K562 (cell line): ENCODE data around the gene IRAK2. TPM values are rescaled to one million over a fixed set of nuclear protein-coding genes. Genes with fewer than 3 reads are reported as not detected.

Source experiments
- ATAC-seq: fragments of 200-7000 bp; cut with Tn5 transposase; 3 replicates; pipeline ENCODE4 v1.9.1; 2020; ENCODE audit warnings: moderate library complexity
- BruUV-seq: library from RNA; stranded (reverse); fragments of 400-500 nt; replicated peaks from 2 replicates; lab custom pipeline; 2021; lab: Mats Ljungman, UMichigan
- CTCF ChIA-PET: fragments of 300-600 bp; formaldehyde crosslinking; extraction: SDS; loops from one replicate; lab custom pipeline; 2021; ENCODE audit warnings: low intra/inter-chr PET ratio; lab: Yijun Ruan, JAX
- POLR2A ChIA-PET: fragments of 300-600, 350-650 bp; sonication (Branson Sonifier 250); formaldehyde crosslinking; extraction: SDS; loops from one replicate; lab custom pipeline; 2021; ENCODE audit warnings: antibody characterized with exemption, inconsistent platforms; lab: Yijun Ruan, JAX
- DNase-seq, 4 experiments: peaks; one replicate each; pipeline versions ENCODE4 v3.0.0 to v3.0.0-alpha.2; 2011 to 2018; ENCODE audit warnings: low spot score in 3 of 4, mixed read lengths in 3 of 4; ENCODE audit errors: extremely low read depth in 1 of 4
- FAIRE-seq: peaks from 2 replicates; lab custom pipeline; 2011; peaks lifted over from hg19 to GRCh38; lab: Jason Lieb, UNC
- H2AFZ ChIP-seq: 2 replicates; pipeline ENCODE4 v1.6.0; 2011; ENCODE audit warnings: low read depth, low read length, control low read depth, inconsistent platforms
- H3K27ac ChIP-seq: fragments of 200-600 bp; 3 replicates; pipeline ENCODE4 v1.8.0; 2011; ENCODE audit warnings: low read depth, mild to moderate bottlenecking, control low read depth, inconsistent platforms, low read length, moderate library complexity, mixed read lengths; ENCODE audit errors: extremely low read depth
- H3K27me3 ChIP-seq, 2 experiments: fragments of 300-600 bp in 1 of 2; 2 replicates in 1 of 2; 3 replicates in 1 of 2; pipeline versions ENCODE4 v1.6.0 to v1.8.0; 2011; ENCODE audit warnings: inconsistent platforms in 2 of 2, low read length in 2 of 2, mild to moderate bottlenecking in 1 of 2, mixed read lengths in 1 of 2, moderate library complexity in 1 of 2; ENCODE audit not compliant: control insufficient read depth in 2 of 2, insufficient read depth in 2 of 2
- H3K36me3 ChIP-seq: fragments of 300-600 bp; 3 replicates; pipeline ENCODE4 v1.8.0; 2011; ENCODE audit warnings: mild to moderate bottlenecking, low read length, inconsistent platforms; ENCODE audit not compliant: control insufficient read depth, insufficient read depth
- H3K4me1 ChIP-seq, 2 experiments: fragments of 200-600 bp in 1 of 2; replicated peaks in 1 of 2; 2 replicates in 1 of 2; 3 replicates in 1 of 2; pipeline versions ENCODE4 v1.5.1 to v1.8.0; 2011; ENCODE audit warnings: inconsistent platforms in 2 of 2, low read length in 2 of 2, mild to moderate bottlenecking in 1 of 2, mixed read lengths in 1 of 2, moderate library complexity in 1 of 2; ENCODE audit not compliant: control insufficient read depth in 2 of 2, insufficient read depth in 2 of 2
- H3K4me2 ChIP-seq: 2 replicates; pipeline ENCODE4 v1.6.1; 2011; ENCODE audit warnings: low read length, control low read depth, inconsistent platforms, mixed read lengths; ENCODE audit not compliant: insufficient read depth
- H3K4me3 ChIP-seq: fragments of 200-600 bp; sonication (generic), shearing (Covaris generic); 2 replicates; pipeline ENCODE4 v1.5.1; 2016; ENCODE audit warnings: control low read depth, inconsistent platforms
- H3K79me2 ChIP-seq: fragments of 200-600 bp; 3 replicates; pipeline ENCODE4 v1.8.0; 2011; ENCODE audit warnings: low read length, inconsistent platforms; ENCODE audit not compliant: control insufficient read depth, insufficient read depth
- H3K9ac ChIP-seq, 2 experiments: 2 replicates each; pipeline versions ENCODE4 v1.6.0 to v1.6.1; 2011; ENCODE audit warnings: low read depth in 2 of 2, low read length in 2 of 2, control low read depth in 1 of 2, inconsistent platforms in 1 of 2, mild to moderate bottlenecking in 1 of 2, mixed read lengths in 1 of 2; ENCODE audit not compliant: insufficient read depth in 1 of 2
- H3K9me1 ChIP-seq: one replicate; pipeline ENCODE4 v1.6.0; 2011; ENCODE audit warnings: inconsistent platforms, mild to moderate bottlenecking, low read length, moderate library complexity; ENCODE audit not compliant: control insufficient read depth, insufficient read depth
- H3K9me3 ChIP-seq: replicated peaks from 2 replicates; pipeline ENCODE4 v1.5.1; 2011; ENCODE audit warnings: low read depth, low read length, inconsistent platforms; ENCODE audit not compliant: control insufficient read depth, insufficient read depth
- H4K20me1 ChIP-seq: replicated peaks from 2 replicates; pipeline ENCODE4 v1.6.1; 2011; ENCODE audit warnings: low read length, inconsistent platforms, mixed read lengths; ENCODE audit not compliant: control insufficient read depth, insufficient read depth
- HDGF ChIP-seq: fragments of 450-650 bp; IDR thresholded peaks from 2 replicates; pipeline ENCODE4 v1.6.1; 2016
- NR3C1 ChIP-seq: sonication (generic); formaldehyde crosslinking; IDR thresholded peaks from 2 replicates; pipeline ENCODE4 v1.8.1; 2022; ENCODE audit warnings: missing genetic modification reagents
- NUFIP1 ChIP-seq: fragments of 450-650 bp; IDR thresholded peaks from 2 replicates; pipeline ENCODE4 v1.6.1; 2018; ENCODE audit not compliant: partially characterized antibody
- SMC3 ChIP-seq: conservative IDR thresholded peaks from 2 replicates; pipeline ENCODE4 v1.6.1; 2011; ENCODE audit warnings: low read depth, low read length, improper control_type of control experiment; ENCODE audit not compliant: insufficient read depth
- ZBTB17 ChIP-seq: fragments of 450-650 bp; formaldehyde crosslinking; IDR thresholded peaks from 2 replicates; pipeline ENCODE4 v1.4.0; 2020; ENCODE audit warnings: mild to moderate bottlenecking
- WGBS: fragments of 100-300 bp; shearing (Covaris generic); methylation state at CpG from one replicate; pipeline ENCODE4 v1.1.6; 2016; ENCODE audit warnings: low coverage, mixed read lengths; ENCODE audit not compliant: insufficient coverage; ENCODE audit errors: missing lambda C conversion rate; 5-methylcytosine and 5-hydroxymethylcytosine counted together
- in situ Hi-C: fragments of 300-500 bp; cut with MboI; formaldehyde crosslinking; loops from 4 replicates; pipeline ENCODE4 v1.15.0; 2018; ENCODE audit warnings: inconsistent platforms, mixed read lengths
- intact Hi-C: fragments of 100-400 bp; cut with micrococcal nuclease; formaldehyde crosslinking; loops from 2 replicates; pipeline ENCODE4 v1.14.2; 2022
- polyA plus RNA-seq, 8 experiments: library from polyadenylated mRNA; depleted of rRNA in 4 of 8; stranded (reverse) in 5 of 8; unstranded in 3 of 8; fragments of >200 nt; fragmentation: Nextera tagmentation in 2 of 8; fragmentation: Illumina TruSeq in 1 of 8; extraction: Ambion mirVana in 2 of 8; extraction: Trizol in 1 of 8; gene quantifications; 2 replicates each; pipeline versions ENCODE4 v1.2.1 to v1.2.3, GENCODE V29; 2011 to 2014; ENCODE audit warnings: inconsistent platforms in 1 of 8, missing spikeins in 1 of 8
- total RNA-seq, 7 experiments: library from RNA; depleted of rRNA in 6 of 7; stranded (reverse); fragments of >200 nt in 6 of 7; fragmentation: Illumina TruSeq in 2 of 7; extraction: Trizol in 2 of 7; gene quantifications; 2 replicates each; pipeline versions ENCODE4 v1.2.1 to v1.2.3, GENCODE V29; 2011 to 2021; ENCODE audit warnings: low replicate concordance in 1 of 7
- TF ChIP-seq, protein P1 (sequence below): IDR thresholded peaks from 2 replicates; pipeline ENCODE4 v1.6.1; 2016; ENCODE audit warnings: missing genetic modification characterization, missing compliant biosample characterization
- TF ChIP-seq, protein P2 (sequence below): sonication (generic); formaldehyde crosslinking; IDR thresholded peaks from 2 replicates; pipeline ENCODE4 v1.5.0; 2020; ENCODE audit warnings: missing genetic modification reagents
- TF ChIP-seq, protein P3 (sequence below): conservative IDR thresholded peaks from 2 replicates; pipeline ENCODE4 v1.6.1; 2011; ENCODE audit warnings: low read depth, mild to moderate bottlenecking, low read length; ENCODE audit not compliant: control insufficient read depth
- TF ChIP-seq, protein P4 (sequence below): fragments of 450-650 bp; conservative IDR thresholded peaks from 2 replicates; pipeline ENCODE4 v1.6.1; 2016; ENCODE audit warnings: missing genetic modification characterization, low read depth, mild to moderate bottlenecking, control low read depth, missing compliant biosample characterization

The IRAK2 gene
- total and polyA plus RNA-seq, 9 of the 15 experiments (the other 6 are each of a cell fraction or from before 2014, with no cell fraction given): 0.42 to 4.4 (median 2.7) TPM

DNA sequence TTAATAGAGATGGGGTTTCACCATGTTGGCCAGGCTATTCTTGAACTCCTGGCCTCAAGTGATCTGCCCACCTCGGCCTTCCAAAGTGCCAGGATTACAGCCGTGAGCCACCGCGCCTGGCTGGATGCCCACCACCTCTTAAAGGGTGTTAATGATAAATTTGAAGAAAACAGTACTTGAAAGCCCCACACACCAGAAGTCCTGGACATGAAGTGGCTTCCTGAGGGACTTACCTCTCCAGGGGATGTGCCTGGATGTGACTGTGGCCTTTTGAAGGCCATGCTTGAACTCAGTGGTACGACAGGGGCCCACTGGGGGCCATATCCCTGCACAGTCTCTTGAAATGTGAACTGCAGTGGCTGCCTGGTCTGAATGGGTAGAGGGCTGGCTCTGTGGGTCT, 18.2 kb downstream of the IRAK2 start:
- ATAC-seq (no peak), FAIRE-seq (no peak), DNase-seq (no peak)
- 85% methylated on average over 5 of the region's 5 CpGs for WGBS
- Histone ChIP-seq H3K27ac (no peak overlapping the region), H3K4me2 (no peak overlapping the region), H3K9me1 (no peaks in the 10 kb centered on the region), H3K9ac (no peak overlapping the region), H3K27me3 (no peaks in the 10 kb centered on the region), H3K79me2 (no peaks in the 10 kb centered on the region), H3K36me3 (no peaks in the 10 kb centered on the region), H2AFZ (no peak overlapping the region), H3K4me3 (no peak overlapping the region), H4K20me1 (no peaks in the 10 kb centered on the region), H3K4me1 (peaks cover 0 to 7% of the 10 kb centered on the region in 2 experiments; a peak in 4 of 5 replicates), H3K9me3 (no peaks in the 10 kb centered on the region)
- CTCF ChIA-PET: no interaction called here
- POLR2A ChIA-PET: interaction anchor here (1.9 to 2.4 kb wide), 2 partner anchors 9 to 12 kb away, joined by 6 to 7 read pairs; no protein-coding TSS in a partner anchor
- intact Hi-C loops (no loop called here), in situ Hi-C loops (no loop called here)
- no peak for TF ChIP-seq SMC3
- TF ChIP-seq, protein P1, sequence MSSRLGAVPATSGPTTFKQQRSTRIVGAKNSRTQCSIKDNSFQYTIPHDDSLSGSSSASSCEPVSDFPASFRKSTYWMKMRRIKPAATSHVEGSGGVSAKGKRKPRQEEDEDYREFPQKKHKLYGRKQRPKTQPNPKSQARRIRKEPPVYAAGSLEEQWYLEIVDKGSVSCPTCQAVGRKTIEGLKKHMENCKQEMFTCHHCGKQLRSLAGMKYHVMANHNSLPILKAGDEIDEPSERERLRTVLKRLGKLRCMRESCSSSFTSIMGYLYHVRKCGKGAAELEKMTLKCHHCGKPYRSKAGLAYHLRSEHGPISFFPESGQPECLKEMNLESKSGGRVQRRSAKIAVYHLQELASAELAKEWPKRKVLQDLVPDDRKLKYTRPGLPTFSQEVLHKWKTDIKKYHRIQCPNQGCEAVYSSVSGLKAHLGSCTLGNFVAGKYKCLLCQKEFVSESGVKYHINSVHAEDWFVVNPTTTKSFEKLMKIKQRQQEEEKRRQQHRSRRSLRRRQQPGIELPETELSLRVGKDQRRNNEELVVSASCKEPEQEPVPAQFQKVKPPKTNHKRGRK (tag): no peak
- TF ChIP-seq, protein P2, sequence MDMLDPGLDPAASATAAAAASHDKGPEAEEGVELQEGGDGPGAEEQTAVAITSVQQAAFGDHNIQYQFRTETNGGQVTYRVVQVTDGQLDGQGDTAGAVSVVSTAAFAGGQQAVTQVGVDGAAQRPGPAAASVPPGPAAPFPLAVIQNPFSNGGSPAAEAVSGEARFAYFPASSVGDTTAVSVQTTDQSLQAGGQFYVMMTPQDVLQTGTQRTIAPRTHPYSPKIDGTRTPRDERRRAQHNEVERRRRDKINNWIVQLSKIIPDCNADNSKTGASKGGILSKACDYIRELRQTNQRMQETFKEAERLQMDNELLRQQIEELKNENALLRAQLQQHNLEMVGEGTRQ (CRISPR knock-in tag): no peak
- no peak for TF ChIP-seq NR3C1 (CRISPR knock-in tag)
- no peak for TF ChIP-seq HDGF
- TF ChIP-seq, protein P3, sequence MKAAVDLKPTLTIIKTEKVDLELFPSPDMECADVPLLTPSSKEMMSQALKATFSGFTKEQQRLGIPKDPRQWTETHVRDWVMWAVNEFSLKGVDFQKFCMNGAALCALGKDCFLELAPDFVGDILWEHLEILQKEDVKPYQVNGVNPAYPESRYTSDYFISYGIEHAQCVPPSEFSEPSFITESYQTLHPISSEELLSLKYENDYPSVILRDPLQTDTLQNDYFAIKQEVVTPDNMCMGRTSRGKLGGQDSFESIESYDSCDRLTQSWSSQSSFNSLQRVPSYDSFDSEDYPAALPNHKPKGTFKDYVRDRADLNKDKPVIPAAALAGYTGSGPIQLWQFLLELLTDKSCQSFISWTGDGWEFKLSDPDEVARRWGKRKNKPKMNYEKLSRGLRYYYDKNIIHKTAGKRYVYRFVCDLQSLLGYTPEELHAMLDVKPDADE: no peak
- TF ChIP-seq, protein P4, sequence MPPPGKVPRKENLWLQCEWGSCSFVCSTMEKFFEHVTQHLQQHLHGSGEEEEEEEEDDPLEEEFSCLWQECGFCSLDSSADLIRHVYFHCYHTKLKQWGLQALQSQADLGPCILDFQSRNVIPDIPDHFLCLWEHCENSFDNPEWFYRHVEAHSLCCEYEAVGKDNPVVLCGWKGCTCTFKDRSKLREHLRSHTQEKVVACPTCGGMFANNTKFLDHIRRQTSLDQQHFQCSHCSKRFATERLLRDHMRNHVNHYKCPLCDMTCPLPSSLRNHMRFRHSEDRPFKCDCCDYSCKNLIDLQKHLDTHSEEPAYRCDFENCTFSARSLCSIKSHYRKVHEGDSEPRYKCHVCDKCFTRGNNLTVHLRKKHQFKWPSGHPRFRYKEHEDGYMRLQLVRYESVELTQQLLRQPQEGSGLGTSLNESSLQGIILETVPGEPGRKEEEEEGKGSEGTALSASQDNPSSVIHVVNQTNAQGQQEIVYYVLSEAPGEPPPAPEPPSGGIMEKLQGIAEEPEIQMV (tag): no peak
- TF ChIP-seq ZBTB17 (CRISPR knock-in tag): no peak
- no peak for TF ChIP-seq NUFIP1
- BruUV-seq: no TSS peak
